ENCODE data around the gene IRF7. TPM values are rescaled to one million over a fixed set of nuclear protein-coding genes. Genes with fewer than 3 reads are reported as not detected.
A peak's percentile ranks its signal among the peaks of the same experiment; 100 is the strongest.

The IRF7 gene
- total and polyA plus RNA-seq, 12 donors = 4.5 to 48.4 (median 11.4) TPM

- Histone ChIP-seq H3K27me3 (no peaks in the 10 kb centered on the region), H3K36me3 (peaks cover 0 to 81% (median 0%) of the 10 kb centered on the region in 9 donors), H3K4me1 (peaks cover 0 to 19% (median 6%) of the 10 kb centered on the region in 9 donors), H3K27ac (peak overlapping the region in 1 of 10 donors; percentile 10), H3K9me3 (no peaks in the 10 kb centered on the region), H3K4me3 (no peak overlapping the region)
- intact Hi-C loops (cut with DNase I) = loop anchor here in 7 of 10 donors (5.0 to 10.0 kb wide), 3 partner anchors 61 to 66 kb away; no protein-coding TSS in a partner anchor
- 81 to 83% methylated on average over 19 of the region's 19 CpGs for WGBS, 2 donors
- no peak for TF ChIP-seq CTCF (IDR thresholded peaks at IDR 0.05)
- ATAC-seq = peak in 2 of 8 donors; percentile 12 to 43
- DNase-seq = no peak
Measured at GRCh38 chr11:660681-661444, 45.1 kb upstream of the IRF7 start.

- ATAC-seq = peak in 1 of 8 donors; percentile 27
- peaks cover 0 to 14% (median under 1%) of the 10 kb centered on the region in 9 donors for H3K4me1 ChIP-seq
- intact Hi-C loops (cut with DNase I) = loop anchor here in 7 of 10 donors (5.0 to 10.0 kb wide), 3 partner anchors 62 to 67 kb away; no protein-coding TSS in a partner anchor
- no peak overlapping the region for H3K27ac ChIP-seq
- TF ChIP-seq CTCF (IDR thresholded peaks at IDR 0.05) = no peak
- WGBS, 2 donors = 86 to 89% methylated on average over 19 of the region's 19 CpGs
- H3K4me3 ChIP-seq = no peak overlapping the region
- H3K9me3 ChIP-seq = no peaks in the 10 kb centered on the region
- H3K36me3 ChIP-seq = peaks cover 0 to 81% (median 0%) of the 10 kb centered on the region in 9 donors
- H3K27me3 ChIP-seq = no peaks in the 10 kb centered on the region
- DNase-seq = no peak
Measured at GRCh38 chr11:660281-660680, 44.5 kb upstream of the IRF7 start.

- DNase-seq (no peak), ATAC-seq (peak in 1 of 8 donors; percentile 16)
- 93 to 94% methylated on average over 16 of the region's 16 CpGs for whole genome bisulfite sequencing, 2 donors
- H3K9me3 ChIP-seq = no peaks in the 10 kb centered on the region
- intact Hi-C loops (cut with DNase I) = loop anchor here in 7 of 10 donors (5.0 to 10.0 kb wide), 3 partner anchors 63 to 68 kb away; no protein-coding TSS in a partner anchor
- no peaks in the 10 kb centered on the region for H3K27me3 ChIP-seq
- no peak for TF ChIP-seq CTCF (IDR thresholded peaks at IDR 0.05)
- H3K27ac ChIP-seq = no peak overlapping the region
- peaks cover 0 to 84% (median 0%) of the 10 kb centered on the region in 9 donors for H3K36me3 ChIP-seq
- H3K4me3 ChIP-seq = no peak overlapping the region
- H3K4me1 ChIP-seq = peaks cover 0 to 12% (median 0%) of the 10 kb centered on the region in 9 donors
Measured at GRCh38 chr11:659532-660085, 43.9 kb upstream of the IRF7 start.

GRCh38 chr11:657691-658126 lies 42.0 kb upstream of the IRF7 start:
- DNase-seq (no peak), ATAC-seq (no peak)
- H3K36me3 ChIP-seq = peaks cover 0 to 84% (median 0%) of the 10 kb centered on the region in 9 donors
- 86 to 89% methylated on average over 14 of the region's 14 CpGs for WGBS, 2 donors
- H3K27me3 ChIP-seq = no peaks in the 10 kb centered on the region
- no peak overlapping the region for H3K27ac ChIP-seq
- intact Hi-C loops (cut with DNase I) = no loop called here
- H3K4me3 ChIP-seq = no peak overlapping the region
- no peak for TF ChIP-seq CTCF (IDR thresholded peaks at IDR 0.05)
- no peaks in the 10 kb centered on the region for H3K9me3 ChIP-seq
- peaks cover 0 to 9% (median 0%) of the 10 kb centered on the region in 9 donors for H3K4me1 ChIP-seq
